ENCODE results near the gene GBX1. TPM values are rescaled to one million over a fixed set of nuclear protein-coding genes. Genes with fewer than 3 reads are reported as not detected.

Gene GBX1
- total and polyA plus RNA-seq, 2 of the 4 experiments (the other 2 are of a cell fraction): not detected

GRCh38 chr7:151130741-151131157, 36.7 kb downstream of the GBX1 start:
- H2BK5ac ChIP-seq (ENCODE audit: low read depth, low read length, poor library complexity, severe bottlenecking): no peak overlapping the region
- H4K5ac ChIP-seq (ENCODE audit: low read depth, low read length): no peak overlapping the region
- POLR2A ChIA-PET (ENCODE audit: unreplicated experiment): no interaction called here
- no peak overlapping the region for H3K4ac ChIP-seq (ENCODE audit: low read depth, low read length)
- H2AK5ac ChIP-seq (ENCODE audit: low read depth, low read length): no peak overlapping the region
- H4K8ac ChIP-seq (ENCODE audit: low read depth in 2 of 2, low read length in 2 of 2): no peak overlapping the region
- H2BK15ac ChIP-seq (ENCODE audit: low read depth, low read length): no peak overlapping the region
- H3K27me3 ChIP-seq (ENCODE audit: control insufficient read depth, insufficient read depth, low read length): no peaks in the 10 kb centered on the region
- H3K4me3 ChIP-seq (ENCODE audit: insufficient read depth, low read depth, low read length): no peak overlapping the region
- in situ Hi-C loops (cut with MboI; ENCODE audit: low sequenced_read_pairs): no loop called here
- H3K4me1 ChIP-seq (ENCODE audit: control insufficient read depth, insufficient read depth, low read length): no peaks in the 10 kb centered on the region
- H3K79me1 ChIP-seq (ENCODE audit: low read depth in 1 of 2, low read length in 2 of 2): peaks cover 0 to 17% of the 10 kb centered on the region in 2 experiments; a peak in 2 of 4 replicates
- no peak overlapping the region for H3K18ac ChIP-seq (ENCODE audit: low read depth, low read length)
- no peak overlapping the region for H3K4me2 ChIP-seq (ENCODE audit: low read depth, low read length)
- H3K9me3 ChIP-seq (ENCODE audit: control insufficient read depth, insufficient read depth, low read length): no peaks in the 10 kb centered on the region
- TF ChIP-seq CEBPB (IDR thresholded peaks at IDR 0.05; ENCODE audit: low read depth, low read length) (no peak), BHLHE40 (IDR thresholded peaks at IDR 0.05; ENCODE audit: low read depth, low read length) (no peak)
- CTCF ChIA-PET: no interaction called here
- DNase-seq (no peak), ATAC-seq (ENCODE audit: low read depth) (no peak)
- no TSS peak for BruUV-seq (replicated peaks)
- H3K36me3 ChIP-seq (ENCODE audit: control insufficient read depth, insufficient read depth, low read length): peaks cover 76% of the 10 kb centered on the region
- dilution Hi-C loops (cut with HindIII; ENCODE audit: low sequenced_read_pairs, unreplicated experiment): no loop called here
- intact Hi-C loops (cut with micrococcal nuclease): no loop called here
- H3K9me1 ChIP-seq (ENCODE audit: insufficient read depth, low read length): no peaks in the 10 kb centered on the region; the same call in 1 of the 2 replicates
- H3K27ac ChIP-seq (ENCODE audit: insufficient read depth, low read length): no peak overlapping the region
- 93% methylated on average over 14 of the region's 17 CpGs; no CpG with 5 or more reads in 1 of the 2 experiments for WGBS, 2 experiments (ENCODE audit: extremely low coverage in 2 of 2, insufficient read length in 1 of 2)
- H3K23ac ChIP-seq (ENCODE audit: low read depth, low read length): no peak overlapping the region
- H3K56ac ChIP-seq (ENCODE audit: extremely low read depth, insufficient read depth, low read length): no peak overlapping the region
- H2AFZ ChIP-seq (replicated peaks; ENCODE audit: low read length, poor library complexity): no peak overlapping the region
- H2AK9ac ChIP-seq (replicated peaks; ENCODE audit: low read depth, low read length, poor library complexity): no peak overlapping the region
- no peak overlapping the region for H2BK20ac ChIP-seq (ENCODE audit: low read depth, low read length)
- no peak overlapping the region for H3K14ac ChIP-seq (replicated peaks; ENCODE audit: low read depth, low read length)
- H3K9ac ChIP-seq (ENCODE audit: low read depth, low read length): no peak overlapping the region
- no peak overlapping the region for H2BK120ac ChIP-seq (ENCODE audit: low read depth, low read length)
- H4K91ac ChIP-seq (ENCODE audit: insufficient read depth, low read depth, low read length): no peak overlapping the region
- H4K20me1 ChIP-seq (ENCODE audit: insufficient read depth, low read length): peaks cover 17% of the 10 kb centered on the region
